Activated naive CD8-positive, alpha-beta T cell treated with anti-CD3 and anti-CD28 coated beads, Interleukin-2, amount 50 U/mL, for 16 hours (primary cell): ENCODE results near the gene RHEX.
"Not testable (repeated sequence)": the region's sequence is repeated elsewhere in the genome, so short reads cannot be mapped to it uniquely, and the experiment has no call there.

Source experiments
- DNase-seq: peaks from one replicate; pipeline ENCODE4 v3.0.0-alpha.2; 2020; ENCODE audit warnings: low read depth, low spot score

RHEX gene

DNA sequence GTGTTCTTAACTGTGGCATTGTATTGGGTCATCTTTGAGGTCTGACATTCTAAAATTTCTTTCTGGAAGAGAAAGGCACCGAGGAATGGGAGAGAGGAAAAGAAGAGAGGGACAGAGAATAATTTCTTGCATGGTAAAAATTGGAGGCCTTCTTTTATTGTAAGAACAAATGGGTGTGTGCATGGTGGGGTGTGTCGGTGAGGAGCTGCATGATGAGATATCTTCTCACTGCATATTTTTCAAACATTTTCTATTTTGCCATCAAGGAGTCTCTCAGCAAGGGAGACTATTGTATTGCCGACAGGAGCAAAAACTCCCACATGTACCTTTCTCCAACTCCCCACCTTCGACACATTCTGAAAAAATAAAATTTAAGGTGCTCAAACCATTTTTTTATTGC lies 22.8 kb upstream of the RHEX start:
- DNase-seq, result no peak

DNA sequence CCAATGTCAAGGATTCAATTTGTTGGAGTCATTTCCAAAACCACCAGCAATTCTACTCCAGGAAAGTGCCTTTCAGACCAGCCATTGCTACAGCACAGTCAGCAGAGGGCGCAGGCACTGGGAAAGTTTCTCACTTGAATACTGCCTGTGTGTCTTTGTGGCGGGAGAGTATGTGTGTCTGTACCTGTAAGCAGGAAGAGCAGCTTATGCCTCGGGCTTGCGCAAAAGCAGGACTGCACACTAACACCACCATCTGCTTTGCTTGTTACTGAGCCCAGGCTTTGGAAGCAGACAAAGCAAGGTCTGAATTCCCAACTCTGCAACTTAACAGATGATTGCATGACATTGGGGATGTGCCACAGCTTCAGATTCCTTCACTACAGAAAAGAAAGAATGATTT lies 22.3 kb upstream of the RHEX start:
- peak; percentile 30 for DNase-seq

DNA sequence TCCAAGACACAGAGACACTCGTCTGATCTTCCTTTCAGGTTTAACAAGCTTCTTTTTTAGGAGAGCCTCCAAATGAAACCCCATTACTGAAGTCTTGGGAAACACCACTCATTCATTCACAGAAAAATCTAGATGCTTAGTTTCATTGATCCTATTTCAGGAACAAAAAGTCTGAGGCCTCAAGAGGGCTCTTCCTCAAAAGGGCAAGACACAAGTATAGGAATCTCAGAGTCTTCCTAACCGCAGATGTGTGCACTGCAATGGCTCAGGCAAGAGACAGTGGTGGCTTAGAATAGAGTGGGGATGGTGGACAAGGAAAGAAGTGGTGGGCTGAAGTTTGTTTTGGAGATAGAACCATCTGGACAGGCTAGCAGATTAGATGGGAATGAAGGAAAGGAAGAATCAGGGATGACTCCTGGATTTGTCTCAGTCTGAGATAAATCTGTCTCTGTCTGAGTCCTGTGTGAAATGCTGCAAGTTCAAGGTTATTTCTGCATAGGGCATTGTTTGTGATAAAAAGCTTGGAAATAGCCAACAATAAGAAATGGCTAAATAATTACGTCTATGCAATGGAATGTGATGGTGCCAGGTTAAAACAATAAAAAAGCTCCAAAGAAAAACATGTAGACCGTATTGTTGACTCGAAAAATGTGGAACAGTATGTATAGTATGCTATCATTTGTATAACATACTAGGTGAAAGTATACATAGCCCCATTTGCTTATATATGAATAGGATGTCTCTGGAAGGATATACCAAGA lies 20.4 kb upstream of the RHEX start:
- no peak for DNase-seq

DNA sequence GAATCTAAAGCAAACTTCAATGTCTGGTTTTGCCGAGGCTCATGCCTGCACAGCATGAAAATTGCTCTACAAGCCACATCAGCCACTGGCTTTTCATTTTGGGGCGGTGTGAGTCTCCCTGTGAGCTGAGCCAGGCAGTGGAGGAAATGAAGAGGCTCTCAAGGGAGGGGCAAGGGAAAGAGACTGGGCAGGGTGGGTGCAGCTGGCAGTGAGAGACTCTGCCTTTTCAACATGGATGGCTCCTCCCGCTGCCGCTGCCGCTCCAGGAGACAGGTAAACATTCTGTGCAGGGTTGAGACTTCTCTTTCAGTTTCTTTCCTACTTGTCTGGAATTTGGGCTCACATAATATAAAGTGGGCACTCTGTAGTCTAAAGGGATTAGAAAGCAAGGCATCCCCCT lies 17.9 kb upstream of the RHEX start:
- DNase-seq, result no peak

DNA sequence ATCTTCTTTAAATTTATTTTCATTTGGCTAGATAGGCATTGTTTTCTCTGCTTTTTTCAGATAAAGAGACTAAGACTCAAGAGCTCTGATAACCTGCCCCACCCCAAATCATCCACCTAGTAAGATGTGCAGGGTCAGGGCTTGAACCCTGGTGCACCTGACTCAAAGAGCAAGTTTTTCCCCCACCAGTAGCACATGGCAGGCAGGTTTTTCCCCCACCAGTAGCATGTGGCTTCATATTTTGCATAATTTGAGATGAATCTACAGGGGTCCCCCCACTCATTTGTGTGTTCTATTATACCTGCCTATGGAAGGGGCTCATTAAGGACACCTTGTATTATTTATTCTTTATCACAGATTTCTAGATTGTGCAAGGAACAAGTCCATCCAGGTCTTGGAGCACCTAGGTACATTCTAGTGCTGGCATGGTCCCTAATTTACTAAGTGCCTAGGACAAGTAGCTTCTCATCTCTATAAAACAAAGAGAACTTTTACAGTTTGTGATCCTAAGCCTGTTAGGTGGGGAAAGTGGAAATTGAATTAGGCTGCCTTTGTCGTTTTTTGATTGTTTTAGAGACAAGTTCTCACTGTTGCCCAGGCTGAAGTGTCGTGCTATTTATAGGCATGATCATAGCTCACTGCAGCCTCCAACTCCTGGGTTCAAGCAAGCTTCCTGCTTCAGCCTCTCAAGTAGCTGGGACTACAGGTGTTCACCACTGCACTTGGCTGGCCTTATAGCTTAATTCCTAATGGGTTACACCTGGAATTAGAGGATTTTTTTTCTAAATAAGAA lies 16.1 kb upstream of the RHEX start:
- no peak for DNase-seq

DNA sequence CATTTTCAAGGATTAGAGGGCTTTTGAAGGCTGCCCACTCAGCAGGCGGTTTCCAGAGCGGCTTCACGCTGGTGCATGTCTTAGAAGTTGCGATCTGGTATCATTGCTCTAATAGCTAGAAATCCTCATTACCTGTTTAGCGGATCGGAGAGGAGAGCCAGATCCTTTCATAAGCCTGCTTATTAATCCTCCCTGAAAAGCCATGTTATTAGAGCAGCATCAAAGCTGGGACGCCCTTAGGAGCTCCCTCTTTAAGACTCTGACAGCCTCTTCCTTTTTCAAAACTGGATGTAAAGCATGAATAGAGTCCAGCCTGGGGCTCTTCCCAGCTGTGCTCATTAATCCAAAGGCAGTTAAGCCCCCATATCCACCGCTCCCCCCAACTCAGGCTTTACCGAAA lies 15.4 kb upstream of the RHEX start:
- DNase-seq, result no peak

DNA sequence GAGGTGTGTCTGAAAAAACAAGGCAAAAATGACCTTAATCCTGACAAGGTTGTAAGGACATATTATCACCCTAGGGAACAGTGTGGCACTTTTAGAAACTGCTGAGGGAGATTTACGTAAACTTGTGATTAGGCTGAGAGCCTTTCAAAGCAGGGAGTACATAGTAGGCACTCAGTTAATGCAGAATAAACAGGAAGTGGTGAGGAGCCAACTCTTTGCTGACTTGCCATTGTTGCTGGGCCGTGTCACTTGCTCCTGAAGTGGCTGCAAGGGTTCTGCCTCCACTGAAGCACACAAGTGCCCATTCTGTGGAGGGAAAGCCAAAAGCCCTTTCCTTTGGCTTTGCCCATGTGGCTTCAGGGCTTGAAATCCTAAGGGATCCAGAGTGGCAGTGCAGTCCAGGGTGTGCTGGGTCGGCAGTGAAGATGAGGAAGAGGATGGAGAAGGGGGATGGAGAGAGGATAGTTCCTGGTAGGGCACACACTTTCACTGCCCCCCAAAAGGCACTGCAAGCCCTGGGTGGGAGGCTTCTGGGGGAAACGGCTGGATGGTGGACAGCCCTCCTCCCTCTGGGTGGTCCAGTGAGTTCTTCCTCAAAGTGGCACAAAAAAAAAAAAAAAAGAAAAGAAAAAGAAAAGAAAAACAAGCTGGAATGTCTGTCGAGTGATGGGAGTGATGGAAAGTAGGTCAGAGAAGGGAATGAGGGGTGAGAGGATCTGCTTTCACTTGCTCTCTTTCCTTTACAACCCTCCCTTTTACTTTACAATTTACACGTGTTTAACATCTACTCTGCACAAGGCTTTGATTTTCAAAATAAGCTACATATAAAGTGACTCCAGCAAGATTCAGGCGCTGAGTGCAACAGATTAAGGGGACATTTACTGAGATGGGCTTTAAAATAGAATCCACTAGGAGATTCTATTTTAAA lies 13.7 kb upstream of the RHEX start:
- DNase-seq, result no peak

DNA sequence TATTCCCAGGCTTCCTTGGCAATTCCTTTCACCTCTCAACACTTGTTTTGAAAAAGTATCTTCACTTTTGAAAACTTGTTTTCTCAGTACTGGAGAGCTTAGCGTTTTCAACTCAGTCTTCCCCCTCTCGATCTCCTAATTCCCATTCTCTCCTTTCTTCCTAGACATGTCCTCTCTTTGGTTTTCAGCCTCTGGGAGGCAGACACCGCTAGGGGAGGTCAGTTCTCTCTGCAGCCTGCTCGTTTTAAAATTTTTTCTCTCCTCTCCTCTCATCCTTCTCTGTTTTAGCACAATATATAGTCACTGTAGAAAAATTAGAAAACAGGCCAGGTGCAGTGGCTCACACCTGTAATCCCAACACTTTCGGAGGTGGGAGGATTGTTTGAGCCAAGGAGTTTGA lies 12.6 kb upstream of the RHEX start:
- no peak for DNase-seq

DNA sequence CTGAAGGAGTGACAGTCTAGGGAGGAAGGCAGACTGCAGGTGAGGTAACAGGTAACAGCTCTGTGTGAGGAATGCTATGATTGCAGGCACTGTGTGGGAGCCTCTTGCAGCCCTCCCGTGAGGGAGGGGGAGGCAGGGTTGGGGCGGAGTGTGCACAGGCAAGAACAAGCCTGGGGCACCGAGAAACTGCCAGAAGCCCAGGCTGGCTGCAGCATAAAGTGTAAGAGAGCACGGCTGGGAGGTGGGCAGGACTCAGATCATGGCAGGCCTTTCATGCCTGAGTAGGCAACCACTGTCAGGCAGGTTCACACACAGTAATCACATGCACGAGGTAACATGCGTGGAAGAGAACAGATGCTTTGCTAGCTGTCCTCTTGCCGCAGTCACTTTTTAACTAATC lies 11.3 kb upstream of the RHEX start:
- no peak for DNase-seq

DNA sequence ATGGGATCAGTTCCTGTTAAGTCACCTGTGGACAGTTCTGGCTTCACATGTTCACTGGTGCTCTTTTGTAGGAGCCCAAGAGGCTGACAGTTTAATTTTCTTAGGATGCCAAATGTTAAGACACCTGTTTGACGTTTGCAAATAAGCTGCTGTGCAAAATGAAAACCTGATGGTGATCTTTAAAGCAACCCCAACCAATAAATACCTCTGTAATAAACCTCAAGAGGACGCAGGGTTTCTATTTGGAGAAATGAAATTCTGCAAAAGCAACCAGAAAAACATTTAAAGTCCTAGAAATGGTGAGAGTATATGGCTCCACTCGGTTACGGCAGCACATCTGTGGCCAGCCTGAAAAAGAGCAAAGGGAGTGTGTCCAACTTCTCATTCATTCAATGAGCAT lies 5.7 kb upstream of the RHEX start:
- no peak for DNase-seq

DNA sequence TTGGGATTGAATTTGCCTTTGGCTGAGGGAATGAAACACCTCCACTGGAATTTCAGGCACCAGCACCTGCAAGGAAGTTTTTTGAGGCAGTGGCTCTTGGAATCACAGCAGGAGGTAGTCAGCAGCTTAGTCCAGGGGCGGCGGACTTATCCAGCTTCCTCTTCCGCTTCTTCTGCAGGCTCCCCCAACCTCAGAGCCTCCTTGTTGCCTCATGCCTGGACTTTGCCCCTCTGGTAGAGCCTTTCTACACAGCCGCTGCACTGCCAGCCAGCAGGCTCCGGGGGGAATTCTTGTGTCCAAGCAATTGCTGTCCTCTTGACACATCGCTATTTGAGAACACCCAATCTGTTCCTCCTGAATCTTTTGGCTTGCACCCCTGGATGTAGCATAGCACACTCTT lies 4.4 kb upstream of the RHEX start:
- DNase-seq, result no peak

DNA sequence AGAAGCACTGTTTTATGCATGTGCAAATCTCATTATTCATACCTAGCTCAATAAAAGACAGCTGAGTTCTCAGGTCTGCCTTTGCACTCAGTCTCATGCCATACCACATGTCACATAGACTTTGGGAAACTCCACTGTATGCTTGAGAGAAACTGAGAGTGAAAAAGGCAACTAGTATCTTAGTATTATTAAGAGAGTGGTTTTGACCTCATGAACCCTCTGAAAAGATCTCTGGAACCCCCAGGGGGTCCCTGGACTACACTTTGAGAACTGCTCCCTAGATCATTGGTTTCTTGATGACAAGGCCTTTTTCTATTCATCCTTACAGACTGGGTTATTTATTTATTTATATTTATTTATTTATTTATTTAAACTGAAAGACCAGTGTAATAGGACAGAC lies 3.7 kb upstream of the RHEX start:
- no peak for DNase-seq

DNA sequence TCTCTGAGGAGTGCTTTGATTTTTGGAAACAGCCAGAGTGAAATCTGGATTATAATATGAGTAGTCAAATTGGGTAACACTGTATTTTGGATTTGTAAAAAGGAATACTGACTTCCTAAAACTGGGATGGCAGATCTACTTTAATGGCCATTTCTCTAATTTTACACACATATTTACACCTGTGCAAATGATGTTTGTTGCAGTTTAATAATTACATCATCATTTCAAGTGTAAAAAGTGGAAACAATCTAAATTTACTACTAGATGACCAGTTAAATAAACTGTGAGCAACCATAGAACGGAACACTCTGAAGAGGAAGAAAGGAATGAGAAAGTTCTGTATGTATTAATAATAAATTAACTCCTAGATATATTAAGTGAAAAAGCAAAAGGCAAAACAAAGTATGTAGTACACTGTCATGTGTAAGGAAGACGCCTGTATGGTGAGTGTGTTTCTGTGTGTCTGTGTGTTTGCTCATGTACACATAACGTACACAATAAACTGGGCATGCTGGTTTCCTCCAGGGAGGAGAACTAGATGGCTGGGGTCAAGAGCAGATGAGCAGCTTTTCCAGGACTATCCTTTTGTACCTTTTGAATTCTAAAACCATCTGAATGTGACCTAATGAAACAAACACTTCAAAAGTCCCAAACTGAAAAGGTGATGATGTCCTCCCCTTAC lies 2.9 kb upstream of the RHEX start:
- no peak for DNase-seq

DNA sequence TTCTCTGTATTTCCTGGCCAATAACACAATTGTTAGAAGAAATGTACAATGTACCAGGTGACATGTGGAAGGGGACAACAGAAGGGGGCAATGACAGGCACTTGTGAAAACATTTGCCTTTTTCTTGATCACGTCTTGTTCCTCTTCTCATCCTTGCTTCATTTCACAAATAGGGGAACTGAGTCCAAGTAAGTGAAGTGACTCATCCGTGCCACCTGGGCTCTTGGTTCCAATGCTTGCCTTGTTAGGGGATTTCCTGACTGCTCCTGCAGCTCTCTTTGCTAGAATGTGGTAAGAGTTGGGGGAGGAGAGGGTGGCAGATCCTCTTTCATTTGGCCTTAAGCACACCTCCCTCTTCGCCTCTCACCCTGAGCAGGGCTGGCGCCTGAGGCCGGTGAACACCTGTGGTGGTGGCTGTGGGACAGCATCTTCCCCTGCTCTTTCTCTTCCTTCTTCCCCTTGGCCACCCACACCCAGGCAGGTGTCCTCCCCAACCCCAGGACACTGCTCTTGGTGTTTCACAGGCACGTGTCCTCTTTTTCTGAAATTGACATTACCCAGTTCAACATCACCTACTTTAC lies 2.2 kb upstream of the RHEX start:
- peak; percentile 14 for DNase-seq

DNA sequence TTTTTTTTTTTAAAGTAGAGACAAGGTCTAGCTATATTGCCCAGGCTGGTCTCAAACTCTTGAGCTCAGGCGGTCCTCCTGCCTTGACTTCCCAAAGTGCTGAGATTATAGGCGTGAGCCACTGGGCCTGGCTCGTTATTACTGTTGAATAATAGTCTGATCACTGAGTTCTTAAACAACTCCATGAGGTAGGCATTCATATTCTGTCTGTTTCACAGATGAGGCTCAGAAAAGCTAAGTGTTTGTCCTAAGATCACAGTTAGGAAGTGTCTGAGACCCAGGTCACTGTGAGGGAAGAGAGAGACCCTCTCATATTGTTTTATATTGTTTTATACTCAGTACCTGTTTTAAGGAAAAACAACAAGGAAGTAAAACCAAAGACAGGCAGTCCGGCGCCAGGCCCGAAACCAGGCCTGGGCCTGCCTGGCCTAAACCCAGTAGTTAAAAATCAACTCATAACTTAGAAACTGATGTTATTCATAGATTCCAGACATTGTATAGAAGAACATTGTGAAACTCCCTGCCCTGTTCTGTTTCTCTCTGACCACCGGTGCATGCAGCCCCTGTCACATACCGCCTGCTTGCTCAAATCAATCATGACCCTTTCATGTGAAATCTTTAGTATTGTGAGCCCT lies 625 bp upstream of the RHEX start:
- not testable (repeated sequence) for DNase-seq

DNA sequence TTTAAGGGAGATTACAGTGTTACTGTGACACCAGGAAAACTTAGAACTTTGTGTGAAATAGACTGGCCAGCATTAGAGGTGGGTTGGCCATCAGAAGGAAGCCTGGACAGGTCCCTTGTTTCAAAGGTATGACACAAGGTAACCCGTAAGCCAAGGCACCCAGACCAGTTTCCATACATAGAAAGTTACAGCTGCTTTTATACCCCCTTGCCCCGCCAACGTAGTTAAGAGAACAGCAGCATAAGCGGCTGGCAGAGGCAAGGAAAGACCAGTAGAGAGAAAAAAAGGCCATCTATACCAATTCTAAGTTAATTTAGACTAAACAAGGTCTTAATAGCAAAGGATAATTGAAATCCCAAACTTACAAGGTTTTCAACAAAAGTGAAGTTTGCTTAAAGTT lies 643 bp downstream of the RHEX start:
- not testable (repeated sequence) for DNase-seq

DNA sequence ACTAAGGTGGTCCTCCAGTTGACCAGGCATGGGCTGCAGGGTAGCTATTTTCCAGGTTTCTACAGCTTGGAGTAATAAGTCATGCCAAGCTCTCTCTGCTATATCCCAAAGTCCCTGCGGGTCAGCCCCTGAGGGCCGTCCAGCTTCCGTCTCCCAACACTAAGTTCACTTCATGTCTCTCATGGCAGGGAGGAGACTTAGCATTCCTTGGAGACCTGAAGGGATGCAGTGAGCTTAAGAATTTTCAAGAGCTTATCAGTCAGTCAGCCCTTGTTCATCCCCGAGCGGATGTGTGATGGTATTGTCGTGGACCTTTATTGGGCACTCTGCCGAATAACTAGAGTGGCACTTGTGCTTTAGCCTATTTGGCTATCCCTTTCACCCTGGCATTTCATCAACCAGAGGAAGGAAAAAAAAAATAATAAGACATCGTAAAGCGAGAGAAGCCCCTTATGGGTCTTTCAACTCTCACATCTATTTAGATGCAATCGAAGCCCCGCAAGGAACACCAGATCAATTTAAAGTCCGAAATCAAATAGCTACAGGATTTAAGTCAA lies 2.2 kb downstream of the RHEX start:
- not testable (repeated sequence) for DNase-seq

DNA sequence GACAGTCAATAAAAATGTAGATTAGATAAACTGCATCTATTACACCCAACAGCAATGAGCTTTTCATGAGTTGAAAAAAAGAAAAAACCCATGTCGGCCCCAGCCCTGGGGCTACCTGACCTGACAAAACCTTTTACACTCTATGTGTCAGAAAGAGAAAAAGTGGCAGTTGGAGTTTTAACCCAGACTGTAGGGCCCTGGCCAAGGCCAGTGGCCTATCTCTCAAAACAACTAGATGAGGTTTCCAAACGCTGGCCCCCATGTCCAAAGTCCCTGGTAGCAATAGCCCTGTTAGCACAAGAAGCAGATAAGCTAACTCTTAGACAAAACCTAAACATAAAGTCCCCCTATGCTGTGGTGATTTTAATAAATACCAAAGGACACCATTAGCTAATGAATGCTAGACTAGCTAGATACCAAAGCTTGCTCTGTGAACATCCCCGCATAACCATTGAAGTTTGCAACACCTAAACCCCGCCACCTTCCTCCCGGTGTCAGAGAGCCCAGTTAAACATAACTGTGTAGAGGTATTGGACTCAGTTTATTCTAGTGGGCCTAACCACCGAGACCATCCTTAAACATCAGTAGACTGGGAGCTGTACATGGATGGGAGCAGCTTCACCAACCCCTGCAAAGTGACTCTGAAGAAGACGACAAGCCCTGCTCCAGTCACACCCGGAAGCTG lies 2.8 kb downstream of the RHEX start:
- not testable (repeated sequence) for DNase-seq

DNA sequence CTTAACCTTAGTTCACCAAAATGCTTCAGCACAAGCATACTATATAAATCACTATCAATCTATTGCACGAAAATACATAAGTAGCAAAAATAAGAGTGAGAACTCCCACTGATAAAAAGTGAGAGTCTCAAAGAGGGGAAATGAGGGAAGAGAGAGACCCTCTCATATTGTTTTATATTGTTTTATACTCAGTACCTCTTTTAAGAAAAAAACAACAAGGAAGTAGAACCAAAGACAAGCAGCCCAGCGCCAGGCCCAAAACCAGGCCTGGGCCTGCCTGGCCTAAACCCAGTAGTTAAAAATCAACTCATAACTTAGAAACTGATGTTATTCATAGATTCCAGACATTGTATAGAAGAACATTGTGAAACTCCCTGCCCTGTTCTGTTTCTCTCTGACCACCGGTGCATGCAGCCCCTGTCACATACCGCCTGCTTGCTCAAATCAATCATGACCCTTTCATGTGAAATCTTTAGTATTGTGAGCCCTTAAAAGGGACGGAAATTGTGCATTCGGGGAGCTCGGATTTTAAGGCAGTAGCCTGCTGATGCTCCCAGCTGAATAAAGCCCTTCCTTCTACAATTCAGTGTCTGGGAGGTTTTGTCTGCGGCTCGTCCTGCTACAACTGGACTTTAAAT lies 5.4 kb downstream of the RHEX start:
- not testable (repeated sequence) for DNase-seq
